GM12878 (cell line): Measurements from ENCODE around the gene BBS4. TPM values are rescaled to one million over a fixed set of nuclear protein-coding genes. Genes with fewer than 3 reads are reported as not detected.

ENCODE experiments used
- BCL3 ChIP-seq: IDR thresholded peaks from 2 replicates; pipeline ENCODE4 v1.6.1; 2011; ENCODE audit warnings: borderline replicate concordance, low read depth, mild to moderate bottlenecking, moderate library complexity, low read length; ENCODE audit not compliant: insufficient read depth, poor library complexity, severe bottlenecking
- BCLAF1 ChIP-seq: fragments of 450-650 bp; IDR thresholded peaks from 2 replicates; pipeline ENCODE4 v1.6.1; 2017; ENCODE audit warnings: antibody characterized with exemption, mild to moderate bottlenecking, moderate library complexity
- BHLHE40 ChIP-seq, 2 experiments: fragments of 450-650 bp in 1 of 2; IDR thresholded peaks; 2 replicates each; pipeline ENCODE4 v1.6.1; 2011 to 2017; ENCODE audit warnings: low read depth in 2 of 2, borderline replicate concordance in 1 of 2, improper control_type of control experiment in 1 of 2, low read length in 1 of 2, mild to moderate bottlenecking in 1 of 2
- BMI1 ChIP-seq: fragments of 450-650 bp; IDR thresholded peaks from 2 replicates; pipeline ENCODE4 v1.6.1; 2016; ENCODE audit warnings: mild to moderate bottlenecking, moderate library complexity, borderline replicate concordance
- EZH2 ChIP-seq: IDR thresholded peaks from 2 replicates; pipeline ENCODE4 v1.6.1; 2012; ENCODE audit warnings: low read depth, mild to moderate bottlenecking, control low read depth, inconsistent platforms, low read length, borderline replicate concordance; ENCODE audit not compliant: control insufficient read depth
- GATAD2B ChIP-seq: fragments of 450-650 bp; conservative IDR thresholded peaks from 2 replicates; pipeline ENCODE4 v1.6.1; 2017; ENCODE audit warnings: low read depth, mild to moderate bottlenecking, moderate library complexity
- HCFC1 ChIP-seq: fragments of 150-350 bp; IDR thresholded peaks from 2 replicates; pipeline ENCODE4 v1.6.1; 2014; ENCODE audit warnings: low read length
- HDAC6 ChIP-seq: fragments of 200-600 bp; sonication (generic); IDR thresholded peaks from one replicate; pipeline ENCODE4 v1.8.0; 2017; ENCODE audit warnings: antibody characterized with exemption; ENCODE audit not compliant: unreplicated experiment
- IRF5 ChIP-seq: fragments of 450-650 bp; IDR thresholded peaks from 2 replicates; pipeline ENCODE4 v1.6.1; 2017; ENCODE audit warnings: borderline replicate concordance
- MEF2A ChIP-seq: IDR thresholded peaks from 2 replicates; pipeline ENCODE4 v1.6.1; 2011; ENCODE audit warnings: low read depth, mild to moderate bottlenecking, low read length, moderate library complexity; ENCODE audit not compliant: insufficient read depth
- NKRF ChIP-seq: fragments of 450-650 bp; conservative IDR thresholded peaks from 2 replicates; pipeline ENCODE4 v1.6.1; 2017; ENCODE audit warnings: mild to moderate bottlenecking, moderate library complexity
- RAD51 ChIP-seq: fragments of 450-650 bp; IDR thresholded peaks from 2 replicates; pipeline ENCODE4 v1.6.1; 2016; ENCODE audit warnings: moderate library complexity, mild to moderate bottlenecking, inconsistent platforms
- RBBP5 ChIP-seq: fragments of 200-600 bp; sonication (generic); conservative IDR thresholded peaks from 2 replicates; pipeline ENCODE4 v1.6.1; 2016
- SIN3A ChIP-seq: IDR thresholded peaks from 2 replicates; pipeline ENCODE4 v1.6.1; 2012; ENCODE audit warnings: low read depth, low read length, improper control_type of control experiment
- SMARCA5 ChIP-seq: fragments of 450-650 bp; IDR thresholded peaks from 2 replicates; pipeline ENCODE4 v1.6.1; 2017; ENCODE audit warnings: mild to moderate bottlenecking
- SREBF1 ChIP-seq: IDR thresholded peaks from 2 replicates; pipeline ENCODE4 v1.6.1; 2012; ENCODE audit warnings: mild to moderate bottlenecking, low read length
- SUPT20H ChIP-seq: IDR thresholded peaks from 2 replicates; pipeline ENCODE4 v1.6.1; 2011; ENCODE audit warnings: low read depth, mild to moderate bottlenecking, low read length, moderate library complexity, borderline replicate concordance; ENCODE audit not compliant: control insufficient read depth
- SUZ12 ChIP-seq: fragments of 200-600 bp; sonication (generic); IDR thresholded peaks from one replicate; pipeline ENCODE4 v1.6.1; 2018; ENCODE audit warnings: antibody characterized with exemption, mild to moderate bottlenecking; ENCODE audit not compliant: unreplicated experiment
- TARDBP ChIP-seq: IDR thresholded peaks from 2 replicates; pipeline ENCODE4 v1.6.1; 2016; ENCODE audit warnings: borderline replicate concordance
- ZBTB33 ChIP-seq: fragments of 450-650 bp; IDR thresholded peaks from 2 replicates; pipeline ENCODE4 v1.6.1; 2017; ENCODE audit warnings: mild to moderate bottlenecking
- ZNF207 ChIP-seq: fragments of 450-650 bp; IDR thresholded peaks from 2 replicates; pipeline ENCODE4 v1.6.1; 2014; ENCODE audit warnings: antibody characterized with exemption, mild to moderate bottlenecking, borderline replicate concordance
- polyA plus RNA-seq, 11 experiments: library from polyadenylated mRNA; depleted of rRNA in 4 of 11; unstranded in 6 of 11; stranded (reverse) in 5 of 11; fragments of >200 nt; fragmentation: Nextera tagmentation in 4 of 11; fragmentation: Illumina TruSeq in 1 of 11; extraction: Ambion mirVana in 4 of 11; extraction: Trizol in 1 of 11; gene quantifications; 1 replicate in 1 of 11; 2 replicates in 10 of 11; pipeline versions ENCODE4 v1.2.1 to v1.2.3, GENCODE V29; 2011 to 2016; ENCODE audit warnings: inconsistent platforms in 2 of 11, missing spikeins in 2 of 11, low read depth in 1 of 11
- total RNA-seq, 4 experiments: library from RNA; depleted of rRNA in 3 of 4; stranded (reverse); fragments of >200 nt in 3 of 4; fragmentation: Illumina TruSeq in 1 of 4; extraction: Trizol in 1 of 4; gene quantifications; 2 replicates each; pipeline versions ENCODE4 v1.2.1 to v1.2.3, GENCODE V29; 2013 to 2021

The BBS4 gene
- total and polyA plus RNA-seq, 10 of the 15 experiments (the other 5 are each of a cell fraction or from before 2014, with no cell fraction given), result 7.2 to 22.1 (median 9.9) TPM

- no peak for TF ChIP-seq BCL3
- TF ChIP-seq MEF2A, result no peak
- TF ChIP-seq HCFC1, result no peak
- no peak for TF ChIP-seq EZH2
- no peak for TF ChIP-seq BMI1
- TF ChIP-seq TARDBP, result no peak
- no peak for TF ChIP-seq GATAD2B
- no peak for TF ChIP-seq SREBF1
- TF ChIP-seq NKRF, result peak; percentile 90; the same call in 1 of the 2 replicates
- no peak for TF ChIP-seq SUPT20H
- TF ChIP-seq SIN3A, result no peak
- TF ChIP-seq SUZ12, result no peak
- TF ChIP-seq ZBTB33, result no peak
- no peak for TF ChIP-seq RAD51
- no peak for TF ChIP-seq ZNF207
- TF ChIP-seq HDAC6, result no peak
- no peak for TF ChIP-seq RBBP5
- no peak for TF ChIP-seq BCLAF1
- TF ChIP-seq BHLHE40 (IDR thresholded peaks at IDR 0.05; ENCODE audit: borderline replicate concordance in 1 of 2, low read depth in 2 of 2, low read length in 1 of 2), result peak; percentile 68 to 80; a peak in 3 of 4 replicates
- 0 out of 2 replicates have a peak, but pooled peaks have one; percentile 66 for TF ChIP-seq SMARCA5
- no peak for TF ChIP-seq IRF5
Observed at GRCh38 chr15:72783004-72783639, 97.1 kb downstream of the BBS4 start (continued).
